ENCODE results near the gene CAB39L.

CAB39L gene

GRCh38 chr13:49439609-49440008 is 4.3 kb downstream of the CAB39L start:
- DNase-seq (ENCODE audit: low read depth): no peak
- Histone ChIP-seq H3K9ac (ENCODE audit: low read length) (no peak overlapping the region), H3K4me1 (ENCODE audit: control insufficient read depth, insufficient read depth, low read length) (peaks cover 17% of the 10 kb centered on the region), H3K4me3 (ENCODE audit: low read length) (no peak overlapping the region), H3K9me3 (ENCODE audit: control insufficient read depth, low read length) (no peaks in the 10 kb centered on the region), H3K27me3 (replicated peaks; ENCODE audit: control insufficient read depth, insufficient read depth, low read length) (no peaks in the 10 kb centered on the region), H3K36me3 (ENCODE audit: control insufficient read depth, insufficient read depth, low read length, severe bottlenecking) (no peaks in the 10 kb centered on the region)

GRCh38 chr13:49437705-49438104 is 6.2 kb downstream of the CAB39L start:
- Histone ChIP-seq H3K4me3 (ENCODE audit: low read length) (no peak overlapping the region), H3K9me3 (ENCODE audit: control insufficient read depth, low read length) (no peaks in the 10 kb centered on the region), H3K4me1 (ENCODE audit: control insufficient read depth, insufficient read depth, low read length) (peaks cover 13% of the 10 kb centered on the region), H3K9ac (ENCODE audit: low read length) (no peak overlapping the region), H3K36me3 (ENCODE audit: control insufficient read depth, insufficient read depth, low read length, severe bottlenecking) (peaks cover 3% of the 10 kb centered on the region), H3K27me3 (replicated peaks; ENCODE audit: control insufficient read depth, insufficient read depth, low read length) (no peaks in the 10 kb centered on the region)
- DNase-seq (ENCODE audit: low read depth): no peak

- Histone ChIP-seq H3K27me3 (replicated peaks; ENCODE audit: control insufficient read depth, insufficient read depth, low read length) (no peaks in the 10 kb centered on the region), H3K36me3 (ENCODE audit: control insufficient read depth, insufficient read depth, low read length, severe bottlenecking) (peaks cover 7% of the 10 kb centered on the region), H3K4me1 (ENCODE audit: control insufficient read depth, insufficient read depth, low read length) (peaks cover 12% of the 10 kb centered on the region), H3K4me3 (ENCODE audit: low read length) (no peak overlapping the region), H3K9me3 (ENCODE audit: control insufficient read depth, low read length) (no peaks in the 10 kb centered on the region), H3K9ac (ENCODE audit: low read length) (peak overlapping the region; percentile 59)
- DNase-seq (ENCODE audit: low read depth): peak; percentile 79
Observed at GRCh38 chr13:49436890-49437289, 7.0 kb downstream of the CAB39L start.

GRCh38 chr13:49435992-49436391 is 7.9 kb downstream of the CAB39L start:
- Histone ChIP-seq H3K4me1 (ENCODE audit: control insufficient read depth, insufficient read depth, low read length) (peaks cover 12% of the 10 kb centered on the region), H3K9me3 (ENCODE audit: control insufficient read depth, low read length) (no peaks in the 10 kb centered on the region), H3K9ac (ENCODE audit: low read length) (peak overlapping the region; percentile 59), H3K4me3 (ENCODE audit: low read length) (peak overlapping the region; percentile 61), H3K27me3 (replicated peaks; ENCODE audit: control insufficient read depth, insufficient read depth, low read length) (no peaks in the 10 kb centered on the region), H3K36me3 (ENCODE audit: control insufficient read depth, insufficient read depth, low read length, severe bottlenecking) (peaks cover 7% of the 10 kb centered on the region)
- DNase-seq (ENCODE audit: low read depth): peak; percentile 38

- Histone ChIP-seq H3K9ac (ENCODE audit: low read length) (no peak overlapping the region), H3K4me3 (ENCODE audit: low read length) (no peak overlapping the region), H3K4me1 (ENCODE audit: control insufficient read depth, insufficient read depth, low read length) (no peaks in the 10 kb centered on the region), H3K9me3 (ENCODE audit: control insufficient read depth, low read length) (no peaks in the 10 kb centered on the region), H3K36me3 (ENCODE audit: control insufficient read depth, insufficient read depth, low read length, severe bottlenecking) (peaks cover 7% of the 10 kb centered on the region), H3K27me3 (replicated peaks; ENCODE audit: control insufficient read depth, insufficient read depth, low read length) (no peaks in the 10 kb centered on the region)
- no peak for DNase-seq (ENCODE audit: low read depth)
Observed at GRCh38 chr13:49429121-49429520, 14.7 kb downstream of the CAB39L start.

- Histone ChIP-seq H3K4me1 (ENCODE audit: control insufficient read depth, insufficient read depth, low read length) (no peaks in the 10 kb centered on the region), H3K36me3 (ENCODE audit: control insufficient read depth, insufficient read depth, low read length, severe bottlenecking) (peaks cover 7% of the 10 kb centered on the region), H3K4me3 (ENCODE audit: low read length) (no peak overlapping the region), H3K9me3 (ENCODE audit: control insufficient read depth, low read length) (no peaks in the 10 kb centered on the region), H3K27me3 (replicated peaks; ENCODE audit: control insufficient read depth, insufficient read depth, low read length) (no peaks in the 10 kb centered on the region), H3K9ac (ENCODE audit: low read length) (no peak overlapping the region)
- DNase-seq (ENCODE audit: low read depth): peak; percentile 40
Observed at GRCh38 chr13:49428041-49428763, 15.7 kb downstream of the CAB39L start.

GRCh38 chr13:49424011-49424560 is 19.8 kb downstream of the CAB39L start:
- H3K4me1 ChIP-seq (ENCODE audit: control insufficient read depth, insufficient read depth, low read length): peaks cover 7% of the 10 kb centered on the region
- no peak overlapping the region for H3K4me3 ChIP-seq (ENCODE audit: low read length)
- H3K9ac ChIP-seq (ENCODE audit: low read length): no peak overlapping the region
- no peaks in the 10 kb centered on the region for H3K27me3 ChIP-seq (replicated peaks; ENCODE audit: control insufficient read depth, insufficient read depth, low read length)
- H3K9me3 ChIP-seq (ENCODE audit: control insufficient read depth, low read length): no peaks in the 10 kb centered on the region
- no peaks in the 10 kb centered on the region for H3K36me3 ChIP-seq (ENCODE audit: control insufficient read depth, insufficient read depth, low read length, severe bottlenecking)
- DNase-seq (ENCODE audit: low read depth): no peak

GRCh38 chr13:49421391-49421790 is 22.5 kb downstream of the CAB39L start:
- Histone ChIP-seq H3K4me1 (ENCODE audit: control insufficient read depth, insufficient read depth, low read length) (peaks cover 8% of the 10 kb centered on the region), H3K9me3 (ENCODE audit: control insufficient read depth, low read length) (no peaks in the 10 kb centered on the region), H3K9ac (ENCODE audit: low read length) (no peak overlapping the region), H3K36me3 (ENCODE audit: control insufficient read depth, insufficient read depth, low read length, severe bottlenecking) (no peaks in the 10 kb centered on the region), H3K4me3 (ENCODE audit: low read length) (no peak overlapping the region), H3K27me3 (replicated peaks; ENCODE audit: control insufficient read depth, insufficient read depth, low read length) (no peaks in the 10 kb centered on the region)
- DNase-seq (ENCODE audit: low read depth): no peak

GRCh38 chr13:49419276-49419675 is 24.6 kb downstream of the CAB39L start:
- Histone ChIP-seq H3K4me3 (ENCODE audit: low read length) (no peak overlapping the region), H3K9ac (ENCODE audit: low read length) (no peak overlapping the region), H3K27me3 (replicated peaks; ENCODE audit: control insufficient read depth, insufficient read depth, low read length) (no peaks in the 10 kb centered on the region), H3K9me3 (ENCODE audit: control insufficient read depth, low read length) (no peaks in the 10 kb centered on the region), H3K36me3 (ENCODE audit: control insufficient read depth, insufficient read depth, low read length, severe bottlenecking) (no peaks in the 10 kb centered on the region), H3K4me1 (ENCODE audit: control insufficient read depth, insufficient read depth, low read length) (peaks cover 8% of the 10 kb centered on the region)
- DNase-seq (ENCODE audit: low read depth): peak; percentile 25

GRCh38 chr13:49418206-49418605 is 25.7 kb downstream of the CAB39L start:
- DNase-seq (ENCODE audit: low read depth): no peak
- H3K9me3 ChIP-seq (ENCODE audit: control insufficient read depth, low read length): no peaks in the 10 kb centered on the region
- H3K9ac ChIP-seq (ENCODE audit: low read length): no peak overlapping the region
- H3K27me3 ChIP-seq (replicated peaks; ENCODE audit: control insufficient read depth, insufficient read depth, low read length): no peaks in the 10 kb centered on the region
- no peaks in the 10 kb centered on the region for H3K36me3 ChIP-seq (ENCODE audit: control insufficient read depth, insufficient read depth, low read length, severe bottlenecking)
- H3K4me1 ChIP-seq (ENCODE audit: control insufficient read depth, insufficient read depth, low read length): peaks cover 8% of the 10 kb centered on the region
- no peak overlapping the region for H3K4me3 ChIP-seq (ENCODE audit: low read length)

- Histone ChIP-seq H3K9me3 (ENCODE audit: control insufficient read depth, low read length) (no peaks in the 10 kb centered on the region), H3K27me3 (replicated peaks; ENCODE audit: control insufficient read depth, insufficient read depth, low read length) (no peaks in the 10 kb centered on the region), H3K9ac (ENCODE audit: low read length) (no peak overlapping the region), H3K4me3 (ENCODE audit: low read length) (no peak overlapping the region), H3K4me1 (ENCODE audit: control insufficient read depth, insufficient read depth, low read length) (peaks cover 8% of the 10 kb centered on the region), H3K36me3 (ENCODE audit: control insufficient read depth, insufficient read depth, low read length, severe bottlenecking) (no peaks in the 10 kb centered on the region)
- no peak for DNase-seq (ENCODE audit: low read depth)
Observed at GRCh38 chr13:49417161-49417560, 26.7 kb downstream of the CAB39L start.

GRCh38 chr13:49412749-49413148 is 31.1 kb downstream of the CAB39L start:
- Histone ChIP-seq H3K9ac (ENCODE audit: low read length) (no peak overlapping the region), H3K4me1 (ENCODE audit: control insufficient read depth, insufficient read depth, low read length) (no peaks in the 10 kb centered on the region), H3K4me3 (ENCODE audit: low read length) (no peak overlapping the region), H3K36me3 (ENCODE audit: control insufficient read depth, insufficient read depth, low read length, severe bottlenecking) (no peaks in the 10 kb centered on the region), H3K9me3 (ENCODE audit: control insufficient read depth, low read length) (no peaks in the 10 kb centered on the region), H3K27me3 (replicated peaks; ENCODE audit: control insufficient read depth, insufficient read depth, low read length) (no peaks in the 10 kb centered on the region)
- no peak for DNase-seq (ENCODE audit: low read depth)
